Measurements from ENCODE around the gene SLC2A4.

The SLC2A4 gene

GRCh38 chr17:7234083-7234951 is 47.2 kb upstream of the SLC2A4 start, which contains the start of gene DVL2:
Gene DVL2 (minus strand): TSS chr17:7234517. CDS start chr17:7234262, 255 bp downstream.
- Histone ChIP-seq H3K4me1 (ENCODE audit: insufficient read depth, low read length) (peaks cover 61% of the 10 kb centered on the region), H3K4me2 (ENCODE audit: insufficient read depth, low read length) (peak within 1 kb of the TSS; percentile 99)
- ATAC-seq (ENCODE audit: insufficient read depth, low read depth), result peak; percentile 59

GRCh38 chr17:7235693-7236665 is 45.5 kb upstream of the SLC2A4 start:
- ATAC-seq (ENCODE audit: insufficient read depth, low read depth) (no peak), DNase-seq (no peak)
- peaks cover 40% of the 10 kb centered on the region for H4K20me1 ChIP-seq (ENCODE audit: insufficient read depth, low read length)
- peaks cover 48% of the 10 kb centered on the region for H3K36me3 ChIP-seq (ENCODE audit: insufficient read depth, low read length)
- peak overlapping the region; percentile 90; the same call in 1 of the 2 replicates for H3K9ac ChIP-seq (ENCODE audit: low read depth, low read length)
- 0 out of 4 replicates have a peak overlapping the region, but pooled peaks of 1 of the 2 experiments have one; percentile 83 for H3K4me3 ChIP-seq (ENCODE audit: low read depth in 1 of 2, low read length in 2 of 2)
- no peaks in the 10 kb centered on the region for H3K27me3 ChIP-seq (ENCODE audit: insufficient read depth, low read length, poor library complexity)
- peaks cover 69% of the 10 kb centered on the region for H3K4me1 ChIP-seq (ENCODE audit: insufficient read depth, low read length)
- H3K27ac ChIP-seq (ENCODE audit: low read length), result peak overlapping the region; percentile 97
- H3K4me2 ChIP-seq (ENCODE audit: insufficient read depth, low read length), result peak overlapping the region; percentile 99
- no peaks in the 10 kb centered on the region for H3K9me3 ChIP-seq (ENCODE audit: insufficient read depth, low read length, severe bottlenecking)
- H3K79me2 ChIP-seq (ENCODE audit: insufficient read depth, low read length), result peaks cover 88% of the 10 kb centered on the region
- no peak overlapping the region for H2AFZ ChIP-seq (ENCODE audit: low read depth, low read length)
- TF ChIP-seq CTCF (IDR thresholded peaks at IDR 0.05; ENCODE audit: borderline replicate concordance, extremely low read depth, low read length, poor library complexity, severe bottlenecking) (no peak), EZH2 (IDR thresholded peaks at IDR 0.05; ENCODE audit: borderline replicate concordance, low read depth, low read length, severe bottlenecking) (no peak)

More at GRCh38 chr17:7234083-7234951, 47.2 kb upstream of the SLC2A4 start, which contains the start of gene DVL2:
- peaks cover 55% of the 10 kb centered on the region for H3K36me3 ChIP-seq (ENCODE audit: insufficient read depth, low read length)
- H3K9ac ChIP-seq (ENCODE audit: low read depth, low read length), result peak within 1 kb of the TSS; percentile 90
- H3K79me2 ChIP-seq (ENCODE audit: insufficient read depth, low read length), result peaks cover 98% of the 10 kb centered on the region
- H4K20me1 ChIP-seq (ENCODE audit: insufficient read depth, low read length), result peaks cover 57% of the 10 kb centered on the region
- H3K27ac ChIP-seq (ENCODE audit: low read length), result peak within 1 kb of the TSS; percentile 97
- TF ChIP-seq CTCF (IDR thresholded peaks at IDR 0.05; ENCODE audit: borderline replicate concordance, extremely low read depth, low read length, poor library complexity, severe bottlenecking) (no peak), EZH2 (IDR thresholded peaks at IDR 0.05; ENCODE audit: borderline replicate concordance, low read depth, low read length, severe bottlenecking) (no peak)
- H3K4me3 ChIP-seq (ENCODE audit: low read depth in 1 of 2, low read length in 2 of 2), result peak within 1 kb of the TSS; percentile 83 to 93
- DNase-seq, result peak; percentile 96
- H3K9me3 ChIP-seq (ENCODE audit: insufficient read depth, low read length, severe bottlenecking), result no peaks in the 10 kb centered on the region
- peak within 1 kb of the TSS; percentile 75 for H2AFZ ChIP-seq (ENCODE audit: low read depth, low read length)
- no peaks in the 10 kb centered on the region for H3K27me3 ChIP-seq (ENCODE audit: insufficient read depth, low read length, poor library complexity)

- Histone ChIP-seq H3K4me3 (ENCODE audit: low read depth in 1 of 2, low read length in 2 of 2) (no peak overlapping the region; a peak in 1 of 4 replicates), H4K20me1 (ENCODE audit: insufficient read depth, low read length) (peaks cover 38% of the 10 kb centered on the region), H2AFZ (ENCODE audit: low read depth, low read length) (no peak overlapping the region), H3K9ac (ENCODE audit: low read depth, low read length) (peak overlapping the region; percentile 88), H3K36me3 (ENCODE audit: insufficient read depth, low read length) (peaks cover 51% of the 10 kb centered on the region), H3K27me3 (ENCODE audit: insufficient read depth, low read length, poor library complexity) (no peaks in the 10 kb centered on the region), H3K9me3 (ENCODE audit: insufficient read depth, low read length, severe bottlenecking) (no peaks in the 10 kb centered on the region), H3K27ac (ENCODE audit: low read length) (peak overlapping the region; percentile 81; the same call in 1 of the 2 replicates), H3K4me1 (ENCODE audit: insufficient read depth, low read length) (peaks cover 73% of the 10 kb centered on the region), H3K79me2 (ENCODE audit: insufficient read depth, low read length) (peaks cover 88% of the 10 kb centered on the region), H3K4me2 (ENCODE audit: insufficient read depth, low read length) (peak overlapping the region; percentile 99)
- TF ChIP-seq CTCF (IDR thresholded peaks at IDR 0.05; ENCODE audit: borderline replicate concordance, extremely low read depth, low read length, poor library complexity, severe bottlenecking) (no peak), EZH2 (IDR thresholded peaks at IDR 0.05; ENCODE audit: borderline replicate concordance, low read depth, low read length, severe bottlenecking) (no peak)
- no peak for DNase-seq
- ATAC-seq (ENCODE audit: insufficient read depth, low read depth), result no peak
Observed at GRCh38 chr17:7236808-7237207, 44.7 kb upstream of the SLC2A4 start.
